HEK293 (cell line): ENCODE data around the gene C19orf25.

Source experiments
- CTCF ChIA-PET: fragments of 350-600 bp; formaldehyde crosslinking; extraction: SDS; loops from one replicate; lab custom pipeline; 2021; ENCODE audit warnings: antibody characterized with exemption; lab: Yijun Ruan, JAX
- POLR2A ChIA-PET: fragments of 300-600 bp; formaldehyde crosslinking; extraction: SDS; loops from one replicate; lab custom pipeline; 2020; ENCODE audit warnings: antibody characterized with exemption, inconsistent platforms; lab: Yijun Ruan, JAX
- H3K27ac ChIP-seq: fragments of 200-500 bp; sonication (Bioruptor generic); 2 replicates; pipeline ENCODE4 v1.5.1; 2014; ENCODE audit warnings: low read depth, low read length, control low read depth, inconsistent platforms; ENCODE audit errors: extremely low read depth
- H3K36me3 ChIP-seq, 2 experiments: fragments of 200-500 bp in 1 of 2; sonication (Bioruptor generic) in 1 of 2; 1 replicate in 1 of 2; 2 replicates in 1 of 2; pipeline ENCODE4 v1.5.1; 2014 to 2017; ENCODE audit warnings: inconsistent platforms in 2 of 2, low read length in 2 of 2; ENCODE audit not compliant: control insufficient read depth in 2 of 2, insufficient read depth in 1 of 2
- H3K4me1 ChIP-seq: fragments of 200-500 bp; sonication (Bioruptor generic); 2 replicates; pipeline ENCODE4 v1.5.1; 2014; ENCODE audit warnings: mild to moderate bottlenecking, low read length, inconsistent platforms; ENCODE audit not compliant: control insufficient read depth, insufficient read depth
- H3K4me3 ChIP-seq: 2 replicates; pipeline ENCODE4 v1.5.1; 2011; ENCODE audit warnings: low read depth, mild to moderate bottlenecking, control low read depth, low read length, moderate library complexity
- H3K9me3 ChIP-seq: fragments of 200-500 bp; sonication (Bioruptor generic); 2 replicates; pipeline ENCODE4 v1.5.1; 2014; ENCODE audit warnings: low read depth, low read length, inconsistent platforms; ENCODE audit not compliant: control insufficient read depth, insufficient read depth
- KLF10 ChIP-seq: fragments of 450-650 bp; IDR thresholded peaks from 2 replicates; pipeline ENCODE4 v1.5.1; 2018; ENCODE audit warnings: missing biosample characterization, mild to moderate bottlenecking, missing genetic modification characterization
- KLF8 ChIP-seq: fragments of 450-650 bp; formaldehyde crosslinking; IDR thresholded peaks from 2 replicates; pipeline ENCODE4 v1.5.1; 2016; ENCODE audit warnings: missing biosample characterization, missing genetic modification characterization
- OSR2 ChIP-seq: fragments of 450-650 bp; formaldehyde crosslinking; IDR thresholded peaks from 2 replicates; pipeline ENCODE4 v1.5.1; 2016; ENCODE audit warnings: missing biosample characterization, missing genetic modification characterization
- ZBTB17 ChIP-seq: fragments of 450-650 bp; formaldehyde crosslinking; IDR thresholded peaks from 2 replicates; pipeline ENCODE4 v1.5.1; 2016; ENCODE audit warnings: missing biosample characterization, missing genetic modification characterization
- ZFHX2 ChIP-seq: fragments of 450-650 bp; formaldehyde crosslinking; conservative IDR thresholded peaks from 2 replicates; pipeline ENCODE4 v1.5.1; 2016; ENCODE audit warnings: missing biosample characterization, missing genetic modification characterization
- ZNF121 ChIP-seq: fragments of 450-650 bp; formaldehyde crosslinking; IDR thresholded peaks from 2 replicates; pipeline ENCODE4 v1.5.1; 2016; ENCODE audit warnings: missing biosample characterization, missing genetic modification characterization
- ZNF221 ChIP-seq: fragments of 450-650 bp; formaldehyde crosslinking; IDR thresholded peaks from 2 replicates; pipeline ENCODE4 v1.5.1; 2017; ENCODE audit warnings: missing biosample characterization, missing genetic modification characterization, borderline replicate concordance
- ZNF335 ChIP-seq: fragments of 450-650 bp; formaldehyde crosslinking; conservative IDR thresholded peaks from 2 replicates; pipeline ENCODE4 v1.5.1; 2016; ENCODE audit warnings: missing biosample characterization, missing genetic modification characterization
- ZNF391 ChIP-seq: fragments of 450-650 bp; formaldehyde crosslinking; IDR thresholded peaks from 2 replicates; pipeline ENCODE4 v1.5.1; 2016; ENCODE audit warnings: low read depth, missing biosample characterization, missing genetic modification characterization, borderline replicate concordance
- ZNF501 ChIP-seq: fragments of 450-650 bp; formaldehyde crosslinking; IDR thresholded peaks from 2 replicates; pipeline ENCODE4 v1.5.1; 2016; ENCODE audit warnings: missing biosample characterization, missing genetic modification characterization
- ZNF660 ChIP-seq: fragments of 450-650 bp; IDR thresholded peaks from 2 replicates; pipeline ENCODE4 v1.5.1; 2018; ENCODE audit warnings: missing biosample characterization, mild to moderate bottlenecking, missing genetic modification characterization
- ZNF677 ChIP-seq: fragments of 450-650 bp; IDR thresholded peaks from 2 replicates; pipeline ENCODE4 v1.5.0; 2018; ENCODE audit warnings: missing biosample characterization, mild to moderate bottlenecking, missing genetic modification characterization, moderate library complexity
- ZNF747 ChIP-seq: fragments of 450-650 bp; formaldehyde crosslinking; IDR thresholded peaks from 2 replicates; pipeline ENCODE4 v1.5.1; 2016; ENCODE audit warnings: missing biosample characterization, missing genetic modification characterization
- ZXDB ChIP-seq: fragments of 450-650 bp; formaldehyde crosslinking; IDR thresholded peaks from 2 replicates; pipeline ENCODE4 v1.5.1; 2016; ENCODE audit warnings: missing biosample characterization, missing genetic modification characterization
- TF ChIP-seq, protein P1 (sequence below): fragments of 450-650 bp; formaldehyde crosslinking; IDR thresholded peaks from 2 replicates; pipeline ENCODE4 v1.5.1; 2016; ENCODE audit warnings: missing biosample characterization, missing genetic modification characterization
- TF ChIP-seq, protein P2 (sequence below): fragments of 450-650 bp; formaldehyde crosslinking; IDR thresholded peaks from 2 replicates; pipeline ENCODE4 v1.5.1; 2016; ENCODE audit warnings: missing biosample characterization, missing genetic modification characterization
- TF ChIP-seq, protein P3 (sequence below): fragments of 450-650 bp; formaldehyde crosslinking; IDR thresholded peaks from 2 replicates; pipeline ENCODE4 v1.5.1; 2017; ENCODE audit warnings: missing biosample characterization, missing genetic modification characterization
- TF ChIP-seq, protein P4 (sequence below): fragments of 450-650 bp; formaldehyde crosslinking; optimal IDR thresholded peaks from 2 replicates; pipeline ENCODE3; 2016; ENCODE audit warnings: missing biosample characterization, mild to moderate bottlenecking, missing genetic modification characterization
- TF ChIP-seq, protein P5 (sequence below): fragments of 450-650 bp; formaldehyde crosslinking; IDR thresholded peaks from 2 replicates; pipeline ENCODE4 v1.5.1; 2016; ENCODE audit warnings: missing biosample characterization, missing genetic modification characterization, low read depth
- TF ChIP-seq, protein P6 (sequence below): fragments of 450-650 bp; formaldehyde crosslinking; IDR thresholded peaks from 2 replicates; pipeline ENCODE4 v1.5.1; 2016; ENCODE audit warnings: missing biosample characterization, missing genetic modification characterization
- TF ChIP-seq, protein P7 (sequence below): fragments of 450-650 bp; IDR thresholded peaks from 2 replicates; pipeline ENCODE4 v1.5.1; 2018; ENCODE audit warnings: missing biosample characterization, missing genetic modification characterization

C19orf25 gene

DNA sequence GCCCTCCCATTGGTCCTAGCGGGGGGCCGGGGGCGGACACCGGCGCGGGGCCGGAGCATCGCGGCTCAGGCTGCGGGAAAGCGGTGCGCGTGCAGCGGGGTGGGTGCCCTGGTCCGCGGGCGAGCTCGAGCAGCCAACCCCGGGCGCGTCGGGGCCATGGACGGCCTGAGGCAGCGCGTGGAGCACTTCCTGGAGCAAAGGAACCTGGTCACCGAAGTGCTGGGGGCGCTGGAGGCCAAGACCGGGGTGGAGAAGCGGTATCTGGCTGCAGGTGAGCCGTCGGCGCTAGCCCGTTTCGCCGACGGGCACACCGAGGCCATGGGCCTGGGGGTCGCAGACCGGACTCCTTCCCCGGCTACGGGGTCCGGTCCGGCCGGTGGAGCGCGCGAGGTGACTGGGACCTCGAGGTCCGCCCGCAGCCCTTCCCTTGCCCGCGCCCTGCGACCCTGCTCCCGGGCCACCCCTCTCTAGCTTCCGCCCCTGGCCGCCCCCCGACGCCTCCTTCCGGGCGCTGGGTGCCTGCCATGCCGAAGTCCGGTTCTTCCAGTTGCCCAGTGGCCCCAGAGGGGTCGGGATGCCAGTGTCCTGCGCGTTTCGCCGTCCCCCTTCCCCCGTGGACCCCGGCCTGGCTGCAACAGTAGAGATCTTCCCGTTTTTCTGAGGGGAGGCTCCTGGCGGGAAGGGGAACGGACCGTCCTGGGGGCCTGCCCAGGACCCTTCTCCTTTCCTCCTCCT is 12.3 kb upstream of the C19orf25 start, which contains the start of gene REEP6 (continued):
- no peak for TF ChIP-seq ZNF501
- TF ChIP-seq ZNF121 (tag by site-specific recombination), result no peak
- TF ChIP-seq ZNF391 (tag by site-specific recombination), result no peak
- TF ChIP-seq ZBTB17 (tag by site-specific recombination), result no peak
- TF ChIP-seq, protein P1, sequence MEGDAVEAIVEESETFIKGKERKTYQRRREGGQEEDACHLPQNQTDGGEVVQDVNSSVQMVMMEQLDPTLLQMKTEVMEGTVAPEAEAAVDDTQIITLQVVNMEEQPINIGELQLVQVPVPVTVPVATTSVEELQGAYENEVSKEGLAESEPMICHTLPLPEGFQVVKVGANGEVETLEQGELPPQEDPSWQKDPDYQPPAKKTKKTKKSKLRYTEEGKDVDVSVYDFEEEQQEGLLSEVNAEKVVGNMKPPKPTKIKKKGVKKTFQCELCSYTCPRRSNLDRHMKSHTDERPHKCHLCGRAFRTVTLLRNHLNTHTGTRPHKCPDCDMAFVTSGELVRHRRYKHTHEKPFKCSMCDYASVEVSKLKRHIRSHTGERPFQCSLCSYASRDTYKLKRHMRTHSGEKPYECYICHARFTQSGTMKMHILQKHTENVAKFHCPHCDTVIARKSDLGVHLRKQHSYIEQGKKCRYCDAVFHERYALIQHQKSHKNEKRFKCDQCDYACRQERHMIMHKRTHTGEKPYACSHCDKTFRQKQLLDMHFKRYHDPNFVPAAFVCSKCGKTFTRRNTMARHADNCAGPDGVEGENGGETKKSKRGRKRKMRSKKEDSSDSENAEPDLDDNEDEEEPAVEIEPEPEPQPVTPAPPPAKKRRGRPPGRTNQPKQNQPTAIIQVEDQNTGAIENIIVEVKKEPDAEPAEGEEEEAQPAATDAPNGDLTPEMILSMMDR (tag by site-specific recombination), result no peak
- TF ChIP-seq, protein P2, sequence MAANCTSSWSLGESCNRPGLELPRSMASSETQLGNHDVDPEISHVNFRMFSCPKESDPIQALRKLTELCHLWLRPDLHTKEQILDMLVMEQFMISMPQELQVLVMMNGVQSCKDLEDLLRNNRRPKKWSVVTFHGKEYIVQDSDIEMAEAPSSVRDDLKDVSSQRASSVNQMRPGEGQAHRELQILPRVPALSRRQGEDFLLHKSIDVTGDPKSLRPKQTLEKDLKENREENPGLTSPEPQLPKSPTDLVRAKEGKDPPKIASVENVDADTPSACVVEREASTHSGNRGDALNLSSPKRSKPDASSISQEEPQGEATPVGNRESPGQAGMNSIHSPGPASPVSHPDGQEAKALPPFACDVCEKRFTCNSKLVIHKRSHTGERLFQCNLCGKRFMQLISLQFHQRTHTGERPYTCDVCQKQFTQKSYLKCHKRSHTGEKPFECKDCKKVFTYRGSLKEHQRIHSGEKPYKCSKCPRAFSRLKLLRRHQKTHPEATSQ (tag by site-specific recombination), result no peak
- TF ChIP-seq, protein P3, sequence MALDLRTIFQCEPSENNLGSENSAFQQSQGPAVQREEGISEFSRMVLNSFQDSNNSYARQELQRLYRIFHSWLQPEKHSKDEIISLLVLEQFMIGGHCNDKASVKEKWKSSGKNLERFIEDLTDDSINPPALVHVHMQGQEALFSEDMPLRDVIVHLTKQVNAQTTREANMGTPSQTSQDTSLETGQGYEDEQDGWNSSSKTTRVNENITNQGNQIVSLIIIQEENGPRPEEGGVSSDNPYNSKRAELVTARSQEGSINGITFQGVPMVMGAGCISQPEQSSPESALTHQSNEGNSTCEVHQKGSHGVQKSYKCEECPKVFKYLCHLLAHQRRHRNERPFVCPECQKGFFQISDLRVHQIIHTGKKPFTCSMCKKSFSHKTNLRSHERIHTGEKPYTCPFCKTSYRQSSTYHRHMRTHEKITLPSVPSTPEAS (tag by site-specific recombination), result no peak
- no peak for TF ChIP-seq OSR2 (tag by site-specific recombination)
- no peak for TF ChIP-seq ZNF221
- peak; percentile 55 for TF ChIP-seq ZFHX2 (tag by site-specific recombination)
- TF ChIP-seq, protein P4, sequence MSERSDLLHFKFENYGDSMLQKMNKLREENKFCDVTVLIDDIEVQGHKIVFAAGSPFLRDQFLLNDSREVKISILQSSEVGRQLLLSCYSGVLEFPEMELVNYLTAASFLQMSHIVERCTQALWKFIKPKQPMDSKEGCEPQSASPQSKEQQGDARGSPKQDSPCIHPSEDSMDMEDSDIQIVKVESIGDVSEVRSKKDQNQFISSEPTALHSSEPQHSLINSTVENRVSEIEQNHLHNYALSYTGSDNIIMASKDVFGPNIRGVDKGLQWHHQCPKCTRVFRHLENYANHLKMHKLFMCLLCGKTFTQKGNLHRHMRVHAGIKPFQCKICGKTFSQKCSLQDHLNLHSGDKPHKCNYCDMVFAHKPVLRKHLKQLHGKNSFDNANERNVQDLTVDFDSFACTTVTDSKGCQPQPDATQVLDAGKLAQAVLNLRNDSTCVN (tag by site-specific recombination), result peak; percentile 76

DNA sequence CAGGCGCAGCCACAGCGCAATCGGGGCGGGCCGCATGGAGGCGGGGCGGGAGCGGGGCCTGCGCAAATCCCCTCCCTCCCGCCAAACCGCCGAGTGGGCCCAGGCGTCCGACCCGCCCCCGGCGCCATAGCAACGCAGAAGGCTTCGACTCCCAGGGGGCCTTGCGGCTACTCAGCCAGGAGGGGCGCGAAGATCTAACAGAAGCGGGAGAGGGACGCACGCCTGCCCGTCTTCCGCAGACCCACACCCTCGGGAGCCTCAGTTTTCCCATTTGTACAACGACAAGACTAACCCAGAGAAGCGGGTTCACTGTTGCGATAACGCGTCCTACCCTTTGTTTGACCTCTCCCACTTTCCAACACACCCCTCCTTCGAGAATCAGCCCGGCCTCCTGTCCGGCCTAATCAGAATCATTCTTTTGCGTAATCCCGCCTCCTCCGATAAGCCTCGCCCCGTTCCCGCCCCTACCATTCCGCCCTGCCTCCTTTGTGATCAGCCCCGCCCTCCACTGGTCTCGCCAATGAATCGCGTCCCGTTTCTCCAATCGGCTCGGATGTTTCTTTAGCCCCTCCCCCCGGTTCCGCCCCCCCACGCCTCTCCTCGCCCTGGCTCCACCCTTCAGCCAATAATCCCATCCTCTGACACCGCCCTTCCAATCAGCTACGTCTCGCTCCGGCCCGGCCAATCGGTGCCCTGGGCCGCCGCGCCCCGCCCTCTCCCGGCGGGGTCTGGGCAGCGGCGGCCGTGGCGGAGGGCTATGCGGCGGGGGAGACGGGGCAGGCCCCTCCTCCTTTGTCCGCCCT is 11.5 kb upstream of the C19orf25 start, which contains the start of gene PCSK4:
TSS of gene PCSK4 (minus strand) at position 40 of the 803 bp plus-strand sequence. CDS start at position 36, 4 bp downstream.
- peak within 1 kb of the TSS; percentile 34; the same call in 1 of the 2 replicates for H3K27ac ChIP-seq
- H3K9me3 ChIP-seq, result no peaks in the 10 kb centered on the region
- peak within 1 kb of the TSS; percentile 46 for H3K4me3 ChIP-seq
- H3K4me1 ChIP-seq, result peaks cover 5% of the 10 kb centered on the region
- ChIA-PET POLR2A (interaction anchor here (0.6 to 1.5 kb wide), 11 partner anchors 11 to 343 kb away, joined by 3 to 7 read pairs (median 4); no protein-coding TSS in a partner anchor), CTCF (interaction anchor here (0.6 to 1.4 kb wide), 5 partner anchors 12 to 265 kb away, joined by 3 to 11 read pairs (median 3); no protein-coding TSS in a partner anchor)
- no peaks in the 10 kb centered on the region for H3K36me3 ChIP-seq
- TF ChIP-seq, protein P5, sequence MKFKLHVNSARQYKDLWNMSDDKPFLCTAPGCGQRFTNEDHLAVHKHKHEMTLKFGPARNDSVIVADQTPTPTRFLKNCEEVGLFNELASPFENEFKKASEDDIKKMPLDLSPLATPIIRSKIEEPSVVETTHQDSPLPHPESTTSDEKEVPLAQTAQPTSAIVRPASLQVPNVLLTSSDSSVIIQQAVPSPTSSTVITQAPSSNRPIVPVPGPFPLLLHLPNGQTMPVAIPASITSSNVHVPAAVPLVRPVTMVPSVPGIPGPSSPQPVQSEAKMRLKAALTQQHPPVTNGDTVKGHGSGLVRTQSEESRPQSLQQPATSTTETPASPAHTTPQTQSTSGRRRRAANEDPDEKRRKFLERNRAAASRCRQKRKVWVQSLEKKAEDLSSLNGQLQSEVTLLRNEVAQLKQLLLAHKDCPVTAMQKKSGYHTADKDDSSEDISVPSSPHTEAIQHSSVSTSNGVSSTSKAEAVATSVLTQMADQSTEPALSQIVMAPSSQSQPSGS (tag by site-specific recombination), result no peak
- TF ChIP-seq ZNF677 (no peak), ZNF747 (no peak), ZNF335 (peak; percentile 95), KLF8 (tag by site-specific recombination) (peak; percentile 99), ZNF660 (tag by site-specific recombination) (no peak), ZXDB (peak; percentile 55), KLF10 (tag by site-specific recombination) (peak; percentile 97)
- TF ChIP-seq, protein P6, sequence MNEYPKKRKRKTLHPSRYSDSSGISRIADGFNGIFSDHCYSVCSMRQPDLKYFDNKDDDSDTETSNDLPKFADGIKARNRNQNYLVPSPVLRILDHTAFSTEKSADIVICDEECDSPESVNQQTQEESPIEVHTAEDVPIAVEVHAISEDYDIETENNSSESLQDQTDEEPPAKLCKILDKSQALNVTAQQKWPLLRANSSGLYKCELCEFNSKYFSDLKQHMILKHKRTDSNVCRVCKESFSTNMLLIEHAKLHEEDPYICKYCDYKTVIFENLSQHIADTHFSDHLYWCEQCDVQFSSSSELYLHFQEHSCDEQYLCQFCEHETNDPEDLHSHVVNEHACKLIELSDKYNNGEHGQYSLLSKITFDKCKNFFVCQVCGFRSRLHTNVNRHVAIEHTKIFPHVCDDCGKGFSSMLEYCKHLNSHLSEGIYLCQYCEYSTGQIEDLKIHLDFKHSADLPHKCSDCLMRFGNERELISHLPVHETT (tag by site-specific recombination), result peak; percentile 70; the same call in 1 of the 2 replicates
- TF ChIP-seq, protein P7, sequence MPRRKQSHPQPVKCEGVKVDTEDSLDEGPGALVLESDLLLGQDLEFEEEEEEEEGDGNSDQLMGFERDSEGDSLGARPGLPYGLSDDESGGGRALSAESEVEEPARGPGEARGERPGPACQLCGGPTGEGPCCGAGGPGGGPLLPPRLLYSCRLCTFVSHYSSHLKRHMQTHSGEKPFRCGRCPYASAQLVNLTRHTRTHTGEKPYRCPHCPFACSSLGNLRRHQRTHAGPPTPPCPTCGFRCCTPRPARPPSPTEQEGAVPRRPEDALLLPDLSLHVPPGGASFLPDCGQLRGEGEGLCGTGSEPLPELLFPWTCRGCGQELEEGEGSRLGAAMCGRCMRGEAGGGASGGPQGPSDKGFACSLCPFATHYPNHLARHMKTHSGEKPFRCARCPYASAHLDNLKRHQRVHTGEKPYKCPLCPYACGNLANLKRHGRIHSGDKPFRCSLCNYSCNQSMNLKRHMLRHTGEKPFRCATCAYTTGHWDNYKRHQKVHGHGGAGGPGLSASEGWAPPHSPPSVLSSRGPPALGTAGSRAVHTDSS (tag by site-specific recombination), result no peak
